Panc1 (cell line): Measurements from ENCODE around the gene SLC10A3. TPM values are rescaled to one million over a fixed set of nuclear protein-coding genes. Genes with fewer than 3 reads are reported as not detected.

Source experiments
- ATAC-seq: fragments of 200-7000 bp; cut with Tn5 transposase; 2 replicates; pipeline ENCODE4 v1.9.1; 2020; ENCODE audit warnings: mild to moderate bottlenecking, moderate library complexity
- BruUV-seq: library from RNA; stranded (reverse); fragments of 400-500 nt; replicated peaks from 2 replicates; lab custom pipeline; 2021; lab: Mats Ljungman, UMichigan
- CTCF ChIA-PET: fragments of 300-600 bp; sonication (Branson Sonifier 250); formaldehyde crosslinking; loops from one replicate; lab custom pipeline; 2022; ENCODE audit warnings: antibody characterized with exemption; lab: Charles Lee
- POLR2A ChIA-PET: fragments of 300-600 bp; sonication (Branson Sonifier 250); formaldehyde crosslinking; loops from one replicate; lab custom pipeline; 2022; ENCODE audit warnings: antibody characterized with exemption; lab: Charles Lee
- DNase-seq: peaks from one replicate; pipeline ENCODE4 v3.0.0-alpha.2; 2010; ENCODE audit warnings: low read depth, low spot score
- H3K27ac ChIP-seq: 2 replicates; pipeline ENCODE4 v1.5.1; 2011; ENCODE audit warnings: mild to moderate bottlenecking, low read length, inconsistent platforms
- H3K27me3 ChIP-seq: fragments of 200-500 bp; sonication (Bioruptor generic); 2 replicates; pipeline ENCODE4 v1.6.0; 2014; ENCODE audit warnings: low read length, inconsistent platforms; ENCODE audit not compliant: control insufficient read depth, insufficient read depth
- H3K36me3 ChIP-seq: fragments of 200-500 bp; sonication (Bioruptor generic); 2 replicates; pipeline ENCODE4 v1.5.1; 2014; ENCODE audit warnings: inconsistent platforms, mild to moderate bottlenecking, low read length, moderate library complexity; ENCODE audit not compliant: control insufficient read depth, insufficient read depth
- H3K4me1 ChIP-seq: 2 replicates; pipeline ENCODE4 v1.5.1; 2011; ENCODE audit warnings: inconsistent platforms, mild to moderate bottlenecking, low read length, moderate library complexity; ENCODE audit not compliant: control insufficient read depth, insufficient read depth
- H3K4me3 ChIP-seq, 2 experiments: 2 replicates each; pipeline ENCODE4 v1.5.1; 2011 to 2012; ENCODE audit warnings: low read depth in 2 of 2, low read length in 2 of 2, mild to moderate bottlenecking in 2 of 2, inconsistent platforms in 1 of 2, moderate library complexity in 1 of 2
- H3K9me3 ChIP-seq: fragments of 200-500 bp; sonication (Bioruptor generic); 2 replicates; pipeline ENCODE4 v1.5.1; 2014; ENCODE audit warnings: low read depth, mild to moderate bottlenecking, inconsistent platforms, low read length, moderate library complexity; ENCODE audit not compliant: control insufficient read depth, insufficient read depth
- CTCF ChIP-seq: fragments of 450-650 bp; IDR thresholded peaks from 2 replicates; pipeline ENCODE4 v1.5.1; 2017; ENCODE audit warnings: mild to moderate bottlenecking
- POLR2AphosphoS5 ChIP-seq: IDR thresholded peaks from 2 replicates; pipeline ENCODE4 v1.6.1; 2012; ENCODE audit warnings: mild to moderate bottlenecking, low read depth, low read length, moderate library complexity
- SIN3A ChIP-seq: IDR thresholded peaks from 2 replicates; pipeline ENCODE4 v1.6.1; 2012; ENCODE audit warnings: low read depth, mild to moderate bottlenecking, low read length, moderate library complexity, borderline replicate concordance; ENCODE audit not compliant: insufficient read depth
- TCF7L2 ChIP-seq: IDR thresholded peaks from 2 replicates; pipeline ENCODE4 v1.6.1; 2011; ENCODE audit warnings: mild to moderate bottlenecking, low read depth, low read length, inconsistent platforms
- in situ Hi-C: cut with HindIII; loops from 2 replicates; pipeline ENCODE4 v1.10.0; 2016; ENCODE audit warnings: low sequenced_read_pairs, low pct_unique_long_range_greater_than_20kb
- intact Hi-C: fragments of 100-400 bp; cut with micrococcal nuclease; formaldehyde crosslinking; loops from one replicate; pipeline ENCODE4 v1.10.0; 2022; ENCODE audit not compliant: unreplicated experiment
- total RNA-seq: library from RNA; stranded (reverse); gene quantifications from one replicate; pipeline ENCODE4 v1.2.1, GENCODE V29; 2021; ENCODE audit not compliant: unreplicated experiment
- TF ChIP-seq, protein P1 (sequence below), 2 experiments: IDR thresholded peaks; 2 replicates each; pipeline ENCODE4 v1.6.1; 2011 to 2012; ENCODE audit warnings: low read depth in 2 of 2, control low read depth in 1 of 2, low read length in 1 of 2, mild to moderate bottlenecking in 1 of 2, moderate library complexity in 1 of 2; ENCODE audit not compliant: insufficient read depth in 1 of 2

Gene SLC10A3
- total RNA-seq, 1 experiment from 2014 or later: 64.1 TPM

GRCh38 chrX:154481911-154482601, 8.4 kb downstream of the SLC10A3 start:
- ATAC-seq: no peak
- in situ Hi-C loops: no loop called here
- intact Hi-C loops: no loop called here
- Histone ChIP-seq H3K27ac (no peak overlapping the region), H3K4me3 (no peak overlapping the region), H3K4me1 (peaks cover 28% of the 10 kb centered on the region), H3K36me3 (no peaks in the 10 kb centered on the region), H3K27me3 (no peaks in the 10 kb centered on the region), H3K9me3 (no peaks in the 10 kb centered on the region)
- POLR2A ChIA-PET: no interaction called here
- DNase-seq: no peak
- TF ChIP-seq TCF7L2 (no peak), SIN3A (no peak), POLR2AphosphoS5 (no peak), CTCF (no peak)
- TF ChIP-seq, protein P1, sequence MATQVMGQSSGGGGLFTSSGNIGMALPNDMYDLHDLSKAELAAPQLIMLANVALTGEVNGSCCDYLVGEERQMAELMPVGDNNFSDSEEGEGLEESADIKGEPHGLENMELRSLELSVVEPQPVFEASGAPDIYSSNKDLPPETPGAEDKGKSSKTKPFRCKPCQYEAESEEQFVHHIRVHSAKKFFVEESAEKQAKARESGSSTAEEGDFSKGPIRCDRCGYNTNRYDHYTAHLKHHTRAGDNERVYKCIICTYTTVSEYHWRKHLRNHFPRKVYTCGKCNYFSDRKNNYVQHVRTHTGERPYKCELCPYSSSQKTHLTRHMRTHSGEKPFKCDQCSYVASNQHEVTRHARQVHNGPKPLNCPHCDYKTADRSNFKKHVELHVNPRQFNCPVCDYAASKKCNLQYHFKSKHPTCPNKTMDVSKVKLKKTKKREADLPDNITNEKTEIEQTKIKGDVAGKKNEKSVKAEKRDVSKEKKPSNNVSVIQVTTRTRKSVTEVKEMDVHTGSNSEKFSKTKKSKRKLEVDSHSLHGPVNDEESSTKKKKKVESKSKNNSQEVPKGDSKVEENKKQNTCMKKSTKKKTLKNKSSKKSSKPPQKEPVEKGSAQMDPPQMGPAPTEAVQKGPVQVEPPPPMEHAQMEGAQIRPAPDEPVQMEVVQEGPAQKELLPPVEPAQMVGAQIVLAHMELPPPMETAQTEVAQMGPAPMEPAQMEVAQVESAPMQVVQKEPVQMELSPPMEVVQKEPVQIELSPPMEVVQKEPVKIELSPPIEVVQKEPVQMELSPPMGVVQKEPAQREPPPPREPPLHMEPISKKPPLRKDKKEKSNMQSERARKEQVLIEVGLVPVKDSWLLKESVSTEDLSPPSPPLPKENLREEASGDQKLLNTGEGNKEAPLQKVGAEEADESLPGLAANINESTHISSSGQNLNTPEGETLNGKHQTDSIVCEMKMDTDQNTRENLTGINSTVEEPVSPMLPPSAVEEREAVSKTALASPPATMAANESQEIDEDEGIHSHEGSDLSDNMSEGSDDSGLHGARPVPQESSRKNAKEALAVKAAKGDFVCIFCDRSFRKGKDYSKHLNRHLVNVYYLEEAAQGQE (IDR thresholded peaks at IDR 0.05; ENCODE audit: insufficient read depth in 1 of 2, low read depth in 2 of 2, low read length in 1 of 2): no peak
- CTCF ChIA-PET: interaction anchor here (1.3 kb wide), 1 partner anchor 109 kb away, joined by 12 read pairs; no protein-coding TSS in a partner anchor
- no TSS peak for BruUV-seq

DNA sequence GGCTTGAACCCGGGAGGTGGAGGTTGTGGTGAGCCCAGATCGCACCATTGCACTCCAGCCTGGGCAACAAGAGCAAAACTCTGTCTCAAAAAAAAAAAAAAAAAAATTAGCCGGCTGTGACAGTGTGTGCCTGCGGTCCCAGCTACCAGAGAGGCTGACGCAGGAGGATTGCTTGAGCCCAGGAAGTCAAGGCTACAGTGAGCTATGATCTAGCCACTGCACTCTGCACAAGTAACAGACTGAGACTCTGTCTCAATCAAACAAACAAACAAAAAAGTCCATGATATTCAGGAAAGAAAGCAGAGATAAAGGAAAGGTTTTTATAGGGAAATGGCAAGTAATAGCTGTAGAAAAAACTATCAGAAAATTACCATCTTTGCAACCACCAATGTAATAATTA, 9.2 kb downstream of the SLC10A3 start:
- Histone ChIP-seq H3K27me3 (no peaks in the 10 kb centered on the region), H3K27ac (no peak overlapping the region), H3K4me1 (peaks cover 31% of the 10 kb centered on the region), H3K36me3 (no peaks in the 10 kb centered on the region), H3K4me3 (no peak overlapping the region), H3K9me3 (no peaks in the 10 kb centered on the region)
- DNase-seq (no peak), ATAC-seq (no peak)
- no TSS peak for BruUV-seq
- no peak for TF ChIP-seq CTCF
- TF ChIP-seq, protein P1 (IDR thresholded peaks at IDR 0.05; ENCODE audit: insufficient read depth in 1 of 2, low read depth in 2 of 2, low read length in 1 of 2): no peak
- TF ChIP-seq TCF7L2: no peak
- TF ChIP-seq POLR2AphosphoS5: no peak
- no peak for TF ChIP-seq SIN3A
- intact Hi-C loops (no loop called here), in situ Hi-C loops (no loop called here)
- ChIA-PET POLR2A (interaction anchor here (0.7 kb wide), 1 partner anchor 8 kb away, joined by 5 read pairs; no protein-coding TSS in a partner anchor), CTCF (interaction anchor here (1.3 kb wide), 1 partner anchor 108 kb away, joined by 12 read pairs; no protein-coding TSS in a partner anchor)
